ENCODE measurements around the gene KRTAP10-3. TPM values are rescaled to one million over a fixed set of nuclear protein-coding genes. Genes with fewer than 3 reads are reported as not detected.

The KRTAP10-3 gene
- total RNA-seq, 1 donor from 2014 or later: not detected

DNA sequence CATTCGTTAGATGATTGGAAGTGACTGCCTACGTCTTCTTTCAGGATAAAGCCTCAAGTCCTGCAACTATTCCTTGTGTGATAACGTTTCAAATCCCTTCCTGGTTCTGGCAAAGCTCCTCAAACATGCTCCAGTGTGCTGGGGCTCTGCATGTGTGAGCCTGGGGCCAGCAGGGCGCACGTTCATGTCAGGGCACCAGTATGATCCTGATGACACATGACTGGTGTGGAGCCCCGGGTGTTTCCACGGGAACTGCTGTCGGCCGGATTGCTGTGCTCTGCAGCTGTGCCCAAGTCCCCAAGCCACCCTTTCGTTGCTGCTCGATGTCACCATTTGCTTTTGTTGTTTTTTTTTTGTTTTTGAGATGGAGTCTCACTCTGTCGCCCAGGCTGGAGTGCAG, 39.9 kb downstream of the KRTAP10-3 start:
- no peak overlapping the region for H3K4me3 Mint-ChIP-seq (ENCODE audit: unreplicated experiment)
- Histone ChIP-seq H3K27me3 (ENCODE audit: insufficient read depth, low read length) (no peaks in the 10 kb centered on the region), H3K9ac (ENCODE audit: low read length) (no peak overlapping the region), H3K36me3 (ENCODE audit: insufficient read depth, low read length) (no peaks in the 10 kb centered on the region), H2AFZ (ENCODE audit: low read depth, low read length) (no peak overlapping the region), H4K20me1 (ENCODE audit: insufficient read depth, low read length) (no peaks in the 10 kb centered on the region), H3K4me3 (ENCODE audit: insufficient read depth, low read depth, low read length) (no peak overlapping the region), H3K79me2 (ENCODE audit: insufficient read depth, low read length) (no peaks in the 10 kb centered on the region), H3K4me1 (ENCODE audit: insufficient read depth, low read length) (no peaks in the 10 kb centered on the region), H3K9me3 (ENCODE audit: insufficient read depth, low read depth, low read length) (peaks cover 15% of the 10 kb centered on the region), H3K4me2 (ENCODE audit: low read length) (no peak overlapping the region), H3K27ac (ENCODE audit: low read depth, low read length) (no peak overlapping the region)
- peaks cover 4% of the 10 kb centered on the region for H3K4me1 Mint-ChIP-seq (ENCODE audit: low read depth, unreplicated experiment)
- H3K27ac Mint-ChIP-seq (ENCODE audit: unreplicated experiment): no peak overlapping the region
- H3K9me3 Mint-ChIP-seq (ENCODE audit: unreplicated experiment): peaks cover 21% of the 10 kb centered on the region
- peaks cover 44% of the 10 kb centered on the region for H3K27me3 Mint-ChIP-seq (ENCODE audit: low read depth, unreplicated experiment)
- no peak for DNase-seq (ENCODE audit: low read depth)
- H3K36me3 Mint-ChIP-seq (ENCODE audit: low read depth, unreplicated experiment): peaks cover 6% of the 10 kb centered on the region
- no peak for TF ChIP-seq EZH2 (IDR thresholded peaks at IDR 0.05; ENCODE audit: insufficient read depth, low read length)
- TF ChIP-seq, protein P1, sequence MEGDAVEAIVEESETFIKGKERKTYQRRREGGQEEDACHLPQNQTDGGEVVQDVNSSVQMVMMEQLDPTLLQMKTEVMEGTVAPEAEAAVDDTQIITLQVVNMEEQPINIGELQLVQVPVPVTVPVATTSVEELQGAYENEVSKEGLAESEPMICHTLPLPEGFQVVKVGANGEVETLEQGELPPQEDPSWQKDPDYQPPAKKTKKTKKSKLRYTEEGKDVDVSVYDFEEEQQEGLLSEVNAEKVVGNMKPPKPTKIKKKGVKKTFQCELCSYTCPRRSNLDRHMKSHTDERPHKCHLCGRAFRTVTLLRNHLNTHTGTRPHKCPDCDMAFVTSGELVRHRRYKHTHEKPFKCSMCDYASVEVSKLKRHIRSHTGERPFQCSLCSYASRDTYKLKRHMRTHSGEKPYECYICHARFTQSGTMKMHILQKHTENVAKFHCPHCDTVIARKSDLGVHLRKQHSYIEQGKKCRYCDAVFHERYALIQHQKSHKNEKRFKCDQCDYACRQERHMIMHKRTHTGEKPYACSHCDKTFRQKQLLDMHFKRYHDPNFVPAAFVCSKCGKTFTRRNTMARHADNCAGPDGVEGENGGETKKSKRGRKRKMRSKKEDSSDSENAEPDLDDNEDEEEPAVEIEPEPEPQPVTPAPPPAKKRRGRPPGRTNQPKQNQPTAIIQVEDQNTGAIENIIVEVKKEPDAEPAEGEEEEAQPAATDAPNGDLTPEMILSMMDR (IDR thresholded peaks at IDR 0.05; ENCODE audit: insufficient read depth, low read depth, low read length): no peak
- FAIRE-seq: no peak

DNA sequence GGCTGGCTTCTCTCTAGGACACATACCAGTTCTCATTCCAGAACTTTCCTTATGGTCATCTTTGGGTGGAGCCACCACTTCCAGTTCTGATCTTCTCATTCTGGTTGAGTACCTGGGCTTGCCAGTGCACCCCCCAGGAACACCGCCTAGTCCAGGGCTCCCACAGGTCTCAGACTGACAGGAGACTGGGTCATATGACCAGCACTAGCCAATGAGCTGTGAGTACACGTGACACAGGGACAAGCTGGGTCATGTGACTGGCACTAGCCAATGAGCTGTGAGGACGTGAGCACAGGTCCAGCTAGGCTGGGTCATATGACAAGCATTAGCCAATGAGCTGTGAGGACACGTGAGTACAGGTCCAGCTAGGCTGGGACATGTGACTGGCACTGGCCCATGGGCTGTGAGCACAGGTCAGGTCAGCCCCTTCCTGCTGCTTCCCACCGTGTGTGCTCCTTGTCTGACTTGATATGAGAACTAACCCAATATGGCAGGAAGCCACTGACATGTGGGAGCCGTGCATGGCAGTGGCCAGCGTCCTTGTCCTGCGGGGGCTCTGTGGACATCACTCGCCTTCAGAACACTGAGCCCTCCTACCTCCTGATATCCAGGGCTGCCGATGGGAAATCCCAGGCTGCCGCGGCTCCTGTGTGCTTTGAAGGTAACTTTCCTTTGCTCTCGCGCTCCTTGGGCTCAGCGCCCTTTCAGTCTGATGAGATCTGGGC, 41.3 kb downstream of the KRTAP10-3 start:
- H3K9me3 Mint-ChIP-seq (ENCODE audit: unreplicated experiment): peaks cover 21% of the 10 kb centered on the region
- FAIRE-seq (no peak), DNase-seq (ENCODE audit: low read depth) (no peak)
- H3K79me2 ChIP-seq (ENCODE audit: insufficient read depth, low read length): no peaks in the 10 kb centered on the region
- H3K27me3 Mint-ChIP-seq (ENCODE audit: low read depth, unreplicated experiment): peaks cover 49% of the 10 kb centered on the region
- H4K20me1 ChIP-seq (ENCODE audit: insufficient read depth, low read length): no peaks in the 10 kb centered on the region
- H3K27ac Mint-ChIP-seq (ENCODE audit: unreplicated experiment): no peak overlapping the region
- no peaks in the 10 kb centered on the region for H3K4me1 ChIP-seq (ENCODE audit: insufficient read depth, low read length)
- TF ChIP-seq, protein P1 (IDR thresholded peaks at IDR 0.05; ENCODE audit: insufficient read depth, low read depth, low read length): no peak
- no peak for TF ChIP-seq EZH2 (IDR thresholded peaks at IDR 0.05; ENCODE audit: insufficient read depth, low read length)
- no peaks in the 10 kb centered on the region for H3K36me3 ChIP-seq (ENCODE audit: insufficient read depth, low read length)
- peaks cover 4% of the 10 kb centered on the region for H3K4me1 Mint-ChIP-seq (ENCODE audit: low read depth, unreplicated experiment)
- H3K36me3 Mint-ChIP-seq (ENCODE audit: low read depth, unreplicated experiment): peaks cover 6% of the 10 kb centered on the region
- H2AFZ ChIP-seq (ENCODE audit: low read depth, low read length): no peak overlapping the region
- no peaks in the 10 kb centered on the region for H3K27me3 ChIP-seq (ENCODE audit: insufficient read depth, low read length)
- no peak overlapping the region for H3K4me2 ChIP-seq (ENCODE audit: low read length)
- H3K9me3 ChIP-seq (ENCODE audit: insufficient read depth, low read depth, low read length): peaks cover 9% of the 10 kb centered on the region
- H3K4me3 ChIP-seq (ENCODE audit: insufficient read depth, low read depth, low read length): no peak overlapping the region
- no peak overlapping the region for H3K4me3 Mint-ChIP-seq (ENCODE audit: unreplicated experiment)
- H3K9ac ChIP-seq (ENCODE audit: low read length): no peak overlapping the region
- H3K27ac ChIP-seq (ENCODE audit: low read depth, low read length): no peak overlapping the region

DNA sequence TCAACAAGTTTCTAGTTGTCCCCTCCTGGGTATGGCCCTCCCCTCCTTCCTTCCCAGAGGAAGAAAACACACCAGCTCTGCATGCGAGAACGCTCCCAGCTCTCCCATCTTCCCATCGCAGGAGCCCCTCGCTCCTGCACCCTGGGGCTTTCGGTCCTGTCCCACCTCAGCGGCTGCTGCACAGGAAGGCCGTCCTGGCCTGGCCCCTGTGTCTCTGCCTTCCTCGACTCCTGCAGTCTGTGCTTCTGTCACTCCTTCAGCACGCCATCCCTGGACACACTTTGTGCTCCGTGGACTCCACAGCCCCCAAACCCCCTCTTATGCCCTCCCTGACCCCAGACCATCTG, 41.8 kb downstream of the KRTAP10-3 start:
- H3K36me3 ChIP-seq (ENCODE audit: insufficient read depth, low read length): no peaks in the 10 kb centered on the region
- FAIRE-seq (no peak), DNase-seq (ENCODE audit: low read depth) (no peak)
- H3K4me1 ChIP-seq (ENCODE audit: insufficient read depth, low read length): no peaks in the 10 kb centered on the region
- H3K4me2 ChIP-seq (ENCODE audit: low read length): no peak overlapping the region
- Mint-ChIP-seq H3K4me1 (ENCODE audit: low read depth, unreplicated experiment) (peaks cover 4% of the 10 kb centered on the region), H3K36me3 (ENCODE audit: low read depth, unreplicated experiment) (peaks cover 6% of the 10 kb centered on the region), H3K27ac (ENCODE audit: unreplicated experiment) (no peak overlapping the region), H3K9me3 (ENCODE audit: unreplicated experiment) (peaks cover 21% of the 10 kb centered on the region), H3K27me3 (ENCODE audit: low read depth, unreplicated experiment) (peaks cover 52% of the 10 kb centered on the region), H3K4me3 (ENCODE audit: unreplicated experiment) (no peak overlapping the region)
- H3K79me2 ChIP-seq (ENCODE audit: insufficient read depth, low read length): no peaks in the 10 kb centered on the region
- no peaks in the 10 kb centered on the region for H3K27me3 ChIP-seq (ENCODE audit: insufficient read depth, low read length)
- H3K4me3 ChIP-seq (ENCODE audit: insufficient read depth, low read depth, low read length): no peak overlapping the region
- no peaks in the 10 kb centered on the region for H4K20me1 ChIP-seq (ENCODE audit: insufficient read depth, low read length)
- H3K27ac ChIP-seq (ENCODE audit: low read depth, low read length): no peak overlapping the region
- H2AFZ ChIP-seq (ENCODE audit: low read depth, low read length): no peak overlapping the region
- H3K9me3 ChIP-seq (ENCODE audit: insufficient read depth, low read depth, low read length): peaks cover 8% of the 10 kb centered on the region
- H3K9ac ChIP-seq (ENCODE audit: low read length): no peak overlapping the region
- no peak for TF ChIP-seq EZH2 (IDR thresholded peaks at IDR 0.05; ENCODE audit: insufficient read depth, low read length)
- TF ChIP-seq, protein P1 (IDR thresholded peaks at IDR 0.05; ENCODE audit: insufficient read depth, low read depth, low read length): no peak

Data from astrocyte (in vitro differentiated cells and primary cell).